Stimulated activated CD4-positive, alpha-beta T cell treated with anti-CD3 and anti-CD28 coated beads, Interleukin-1b, Interleukin-23, amount 100 ng/mL, for 48 hours (primary cell): Measurements from ENCODE around the gene HLA-DPB1.

Experiments used
- DNase-seq: peaks from one replicate; pipeline ENCODE4 v3.0.0-alpha.2; 2020

Gene HLA-DPB1

GRCh38 chr6:33105386-33105785 lies 29.6 kb downstream of the HLA-DPB1 start:
- no peak for DNase-seq

DNA sequence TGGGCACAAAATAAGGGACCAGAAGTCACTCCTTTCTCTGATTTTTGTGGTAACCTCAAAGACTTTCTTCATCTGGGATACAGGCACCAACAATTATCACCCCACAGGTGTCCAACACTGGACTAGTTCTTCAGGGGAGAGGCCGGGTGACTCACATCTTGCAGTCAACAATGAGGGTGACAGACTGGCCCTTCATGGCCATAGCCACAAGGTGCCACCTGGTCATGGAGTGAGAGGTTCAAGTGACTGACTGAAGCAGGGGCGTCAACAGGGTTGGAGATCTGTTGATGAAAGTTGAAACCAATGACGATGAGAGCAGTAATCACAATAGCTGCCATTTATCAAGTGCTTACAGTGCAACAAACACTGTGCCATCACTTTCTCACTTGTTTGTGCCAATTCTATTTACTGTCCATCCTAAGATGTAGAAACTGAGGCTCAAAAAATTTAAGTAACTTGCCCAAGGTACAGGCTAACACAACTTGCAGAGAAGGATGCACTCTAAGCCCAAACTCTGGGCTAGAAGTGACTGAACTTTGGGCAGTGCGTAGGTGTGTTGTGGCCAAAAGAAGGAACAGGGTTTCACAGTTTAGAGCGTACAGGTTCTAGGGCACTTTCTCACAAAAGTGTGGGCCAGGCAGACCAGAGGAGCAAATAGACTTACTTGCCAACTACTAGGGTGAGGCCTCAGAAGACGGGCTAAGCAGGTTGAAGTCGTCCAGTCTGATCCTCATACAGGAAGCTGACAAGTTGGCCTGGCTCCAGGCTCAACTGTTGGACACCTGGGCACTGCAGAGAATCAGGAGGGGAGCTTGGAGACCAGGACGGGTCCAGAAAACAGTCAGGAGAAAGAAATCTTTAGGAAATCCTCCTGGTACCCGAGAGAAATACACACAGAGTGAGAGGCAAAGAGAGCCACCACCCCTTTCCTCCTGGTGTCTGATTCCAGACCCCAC lies 30.4 kb downstream of the HLA-DPB1 start:
- no peak for DNase-seq

- DNase-seq = no peak
Observed at GRCh38 chr6:33107641-33108040, 31.9 kb downstream of the HLA-DPB1 start.

DNA sequence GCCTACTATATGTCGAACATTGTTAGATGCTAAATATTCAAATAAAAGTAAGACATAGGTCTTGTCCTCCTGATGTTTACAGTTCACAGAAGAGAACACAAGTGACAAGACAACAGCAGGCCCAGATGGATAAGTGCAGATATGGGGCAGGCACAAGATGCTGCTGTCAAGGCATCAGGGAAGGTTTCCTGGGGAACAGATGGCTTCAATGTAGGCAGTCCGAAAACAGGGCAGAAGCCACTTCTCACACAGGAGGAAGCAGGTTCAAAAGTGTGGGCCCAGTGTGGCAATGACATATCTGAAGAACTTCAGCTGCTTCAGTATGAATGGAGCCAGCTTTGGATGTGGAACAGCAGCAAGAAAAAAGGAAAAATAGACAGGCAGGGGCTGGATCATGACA lies 32.5 kb downstream of the HLA-DPB1 start:
- no peak for DNase-seq

GRCh38 chr6:33112148-33112547 lies 36.4 kb downstream of the HLA-DPB1 start:
- no peak for DNase-seq

GRCh38 chr6:33113755-33114154 lies 38.0 kb downstream of the HLA-DPB1 start:
- no peak for DNase-seq

- DNase-seq = no peak
Observed at GRCh38 chr6:33114406-33114805, 38.6 kb downstream of the HLA-DPB1 start.

DNA sequence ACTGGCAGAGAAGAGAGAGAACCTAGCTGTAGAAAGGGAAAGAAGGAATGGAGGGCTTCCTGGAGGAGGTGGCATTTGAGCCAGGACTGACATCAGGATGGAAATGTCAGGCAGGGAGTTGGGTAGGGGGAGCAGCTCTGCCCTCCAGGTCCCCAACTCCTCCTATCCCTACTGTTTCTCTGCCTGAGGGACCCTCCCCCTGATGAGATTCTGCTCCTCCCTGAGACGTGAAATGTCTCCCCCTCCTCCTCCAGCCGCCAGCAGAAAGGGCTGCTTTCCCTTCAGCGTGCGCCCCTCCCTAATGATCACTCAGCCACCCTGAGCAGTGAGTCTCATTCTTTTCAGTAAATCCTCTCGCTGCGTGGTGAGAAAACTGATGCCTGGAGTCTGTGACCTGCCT lies 40.6 kb downstream of the HLA-DPB1 start:
- no peak for DNase-seq

- no peak for DNase-seq
Observed at GRCh38 chr6:33116841-33117711, 41.3 kb downstream of the HLA-DPB1 start.

- DNase-seq = no peak
Observed at GRCh38 chr6:33117811-33118277, 42.1 kb downstream of the HLA-DPB1 start.

GRCh38 chr6:33118525-33119123 lies 42.8 kb downstream of the HLA-DPB1 start:
- no peak for DNase-seq

DNA sequence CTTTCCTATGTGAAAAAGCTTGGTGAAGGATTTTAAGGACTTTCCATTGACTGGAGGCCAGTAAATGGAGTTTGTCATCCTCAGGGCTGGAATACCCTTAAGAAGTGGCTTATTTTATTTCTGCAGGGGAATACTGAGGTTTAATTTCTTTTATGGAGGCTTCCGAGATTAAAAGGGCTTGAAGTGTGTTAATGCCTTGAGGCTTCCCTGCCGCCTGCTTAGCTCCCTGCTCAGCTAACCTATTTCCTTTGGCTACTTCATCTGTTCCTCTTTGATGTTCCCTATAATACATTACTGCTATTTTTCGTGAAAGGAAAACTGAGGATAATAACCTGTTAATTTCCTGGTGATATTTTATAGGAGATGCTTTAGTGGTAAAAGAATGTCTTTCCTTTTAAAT lies 44.2 kb downstream of the HLA-DPB1 start:
- no peak for DNase-seq

DNA sequence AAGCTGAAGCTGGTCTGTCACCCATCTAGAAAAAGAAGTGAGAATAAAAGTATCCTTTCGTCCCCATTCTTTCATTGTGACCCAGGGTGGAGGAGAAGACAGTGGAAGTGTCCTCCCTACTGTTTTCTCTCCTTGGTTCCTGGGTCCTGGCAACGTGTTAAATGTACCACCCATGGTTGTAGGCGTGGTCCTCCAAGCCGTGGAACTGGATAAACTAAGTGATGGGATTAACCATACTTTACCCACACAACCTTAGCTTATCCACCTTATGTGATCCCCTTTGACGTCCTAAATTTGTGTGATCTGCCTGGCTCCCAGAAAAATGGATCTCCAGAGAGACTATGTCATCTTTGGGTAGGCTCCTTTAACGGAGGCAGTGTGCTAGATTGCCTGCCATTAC lies 47.4 kb downstream of the HLA-DPB1 start:
- DNase-seq = no peak

DNA sequence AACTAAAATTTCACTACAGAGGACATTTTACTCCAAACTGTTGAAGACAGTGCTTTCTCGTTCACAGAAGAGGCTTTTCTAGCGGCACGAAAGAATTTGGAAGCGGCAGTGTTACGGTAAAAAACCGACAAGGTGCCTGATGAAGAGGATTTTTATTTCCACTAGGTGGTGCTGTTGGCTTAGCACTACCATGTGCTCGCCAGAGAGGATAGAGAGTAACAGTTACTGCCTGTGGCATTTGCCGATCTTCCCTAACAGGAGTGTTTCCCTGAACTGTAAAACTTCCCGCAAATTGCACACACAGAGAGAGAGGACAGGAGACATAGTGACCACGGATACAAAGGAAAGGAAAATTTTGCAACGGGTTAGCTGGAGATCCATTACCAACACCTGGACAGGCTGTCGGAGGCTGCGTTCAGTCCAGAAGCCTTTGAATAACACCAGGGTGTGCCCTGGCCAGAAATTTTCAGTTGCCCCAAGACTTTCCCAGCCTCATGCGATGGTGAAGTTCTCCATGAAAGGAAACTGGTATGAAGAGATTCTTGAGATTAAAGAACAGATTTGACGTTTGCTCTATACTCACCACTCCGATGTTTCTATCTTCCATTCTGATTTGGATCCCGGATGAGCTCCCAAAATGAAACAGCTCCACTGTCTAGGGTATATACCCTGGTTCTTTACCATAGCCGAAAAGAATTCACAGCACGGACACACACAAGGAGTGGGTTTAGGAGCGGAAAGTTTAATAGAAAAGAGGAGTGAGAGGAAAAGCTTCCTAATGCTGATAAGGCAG lies 48.1 kb downstream of the HLA-DPB1 start:
- DNase-seq = no peak

GRCh38 chr6:33124525-33124901 lies 48.7 kb downstream of the HLA-DPB1 start:
- no peak for DNase-seq

DNA sequence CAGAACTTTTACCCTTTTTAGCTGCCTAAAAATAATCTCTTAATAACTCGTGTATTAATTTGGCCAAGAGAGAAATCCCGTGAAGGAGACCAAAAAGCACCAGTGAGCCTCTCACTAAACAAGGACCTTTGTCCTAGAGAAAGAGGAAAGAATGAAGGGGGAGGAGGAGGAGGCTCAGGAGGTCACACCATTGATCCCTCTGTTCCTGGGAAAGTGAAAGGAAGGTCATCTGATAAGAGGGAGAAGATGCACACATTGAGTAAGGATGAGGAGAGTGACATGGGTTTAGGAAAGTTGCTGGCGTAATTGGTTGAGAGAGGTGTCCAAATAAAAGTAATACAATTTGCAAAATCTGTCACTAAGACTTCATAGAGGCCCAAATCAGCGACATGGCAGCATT lies 49.2 kb downstream of the HLA-DPB1 start:
- no peak for DNase-seq

DNA sequence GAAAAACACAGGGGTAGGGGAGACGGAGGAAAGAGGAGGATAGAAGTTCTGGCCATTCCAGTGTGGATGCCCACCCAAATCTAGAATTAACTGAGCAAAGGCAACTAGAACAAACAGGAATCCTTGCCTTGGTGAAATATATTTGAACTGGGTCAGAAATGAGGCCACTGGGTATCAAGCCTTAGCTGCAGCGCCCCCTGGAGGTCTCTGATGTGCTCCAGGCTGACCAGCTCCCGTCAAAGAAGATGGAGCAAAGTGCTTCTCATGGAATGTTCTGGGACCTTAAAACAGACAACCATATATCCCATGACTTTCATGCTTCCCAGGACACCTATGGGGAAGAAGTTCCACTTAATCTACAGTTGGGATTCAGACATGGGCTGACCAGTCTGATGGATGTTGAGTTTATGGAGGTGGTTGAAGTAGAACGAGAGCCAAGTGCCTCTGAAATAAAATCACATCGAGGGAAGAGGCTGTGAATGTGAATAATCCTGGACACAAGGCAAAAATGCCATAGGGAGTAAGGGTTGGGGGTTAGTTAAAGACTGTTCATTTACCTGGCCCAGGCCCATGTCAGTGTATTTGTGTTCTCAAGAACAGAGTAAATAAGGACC lies 50.4 kb downstream of the HLA-DPB1 start:
- peak; percentile 55 for DNase-seq

DNA sequence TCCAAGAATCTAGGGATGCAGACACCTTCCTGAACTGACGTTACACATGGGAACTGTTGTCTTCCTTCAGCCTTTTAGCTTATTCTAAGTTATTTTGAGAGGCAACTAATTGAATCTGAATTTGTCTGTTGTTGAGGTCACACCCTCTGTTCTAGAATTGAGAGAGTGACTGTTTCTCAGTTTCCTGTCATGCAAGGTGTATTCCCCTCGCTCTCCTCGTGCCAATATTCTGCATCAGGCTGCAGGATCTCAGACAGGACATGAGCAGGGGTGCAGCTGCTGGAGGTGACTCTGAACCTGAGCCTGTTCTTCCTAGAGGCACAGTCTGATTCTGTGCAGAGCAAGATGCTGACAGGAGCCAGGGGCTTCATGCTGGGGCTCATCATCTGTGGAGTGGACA lies 52.5 kb downstream of the HLA-DPB1 start:
- DNase-seq = no peak

DNA sequence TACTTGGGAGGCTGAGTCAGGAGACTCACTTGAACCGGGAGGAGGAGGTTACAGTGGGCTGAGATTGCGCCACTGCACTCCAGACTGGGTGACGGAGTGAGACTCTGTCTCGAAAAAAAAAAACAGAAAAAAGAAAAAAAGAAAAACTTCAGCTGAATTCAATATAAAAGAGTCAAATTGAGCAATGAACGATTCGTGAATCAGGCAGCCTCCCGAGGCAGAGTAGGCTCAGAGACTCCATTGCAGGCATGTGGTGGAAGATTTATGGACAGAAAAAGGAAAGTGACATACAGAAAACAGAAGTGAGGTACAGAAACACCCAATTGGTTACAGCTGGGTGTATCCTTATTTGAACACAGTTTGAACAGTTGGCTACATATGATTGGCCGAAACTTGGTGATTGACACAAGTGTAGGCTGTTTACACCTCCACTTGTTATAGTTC lies 56.3 kb downstream of the HLA-DPB1 start:
- DNase-seq = no peak

GRCh38 chr6:33136310-33136900 lies 60.6 kb downstream of the HLA-DPB1 start:
- DNase-seq = no peak
